HG03342 (cell line): ENCODE measurements around the gene CDR2.
A peak's percentile ranks its signal among the peaks of the same experiment; 100 is the strongest.
"Not testable (repeated sequence)": the region's sequence is repeated elsewhere in the genome, so short reads cannot be mapped to it uniquely, and the experiment has no call there.

Experiments
- ATAC-seq: cut with Tn5 transposase; IDR thresholded peaks from one replicate; pipeline ENCODE4 v1.9.1; 2021; ENCODE audit warnings: mild to moderate bottlenecking, moderate library complexity; ENCODE audit not compliant: unreplicated experiment

Gene CDR2

DNA sequence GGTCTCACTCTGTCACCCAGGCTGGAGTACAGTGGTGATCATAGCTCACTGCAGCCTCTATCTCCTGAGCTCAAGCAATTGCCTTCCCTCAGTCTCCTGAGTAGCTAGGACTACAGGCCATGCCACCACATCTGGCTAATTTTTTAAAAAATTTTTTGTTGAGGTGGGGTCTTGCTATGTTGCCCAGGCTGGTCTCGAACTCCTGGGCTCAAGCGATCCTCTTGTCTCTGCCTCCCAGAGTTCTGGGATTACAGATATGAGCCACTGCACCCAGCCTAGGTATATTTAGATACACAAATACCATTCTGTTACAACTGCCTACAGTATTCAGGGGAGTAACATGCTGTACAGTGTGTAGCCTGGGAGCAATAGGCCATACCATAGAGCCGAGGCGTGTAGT, 62.9 kb downstream of the CDR2 start:
- ATAC-seq = no peak

DNA sequence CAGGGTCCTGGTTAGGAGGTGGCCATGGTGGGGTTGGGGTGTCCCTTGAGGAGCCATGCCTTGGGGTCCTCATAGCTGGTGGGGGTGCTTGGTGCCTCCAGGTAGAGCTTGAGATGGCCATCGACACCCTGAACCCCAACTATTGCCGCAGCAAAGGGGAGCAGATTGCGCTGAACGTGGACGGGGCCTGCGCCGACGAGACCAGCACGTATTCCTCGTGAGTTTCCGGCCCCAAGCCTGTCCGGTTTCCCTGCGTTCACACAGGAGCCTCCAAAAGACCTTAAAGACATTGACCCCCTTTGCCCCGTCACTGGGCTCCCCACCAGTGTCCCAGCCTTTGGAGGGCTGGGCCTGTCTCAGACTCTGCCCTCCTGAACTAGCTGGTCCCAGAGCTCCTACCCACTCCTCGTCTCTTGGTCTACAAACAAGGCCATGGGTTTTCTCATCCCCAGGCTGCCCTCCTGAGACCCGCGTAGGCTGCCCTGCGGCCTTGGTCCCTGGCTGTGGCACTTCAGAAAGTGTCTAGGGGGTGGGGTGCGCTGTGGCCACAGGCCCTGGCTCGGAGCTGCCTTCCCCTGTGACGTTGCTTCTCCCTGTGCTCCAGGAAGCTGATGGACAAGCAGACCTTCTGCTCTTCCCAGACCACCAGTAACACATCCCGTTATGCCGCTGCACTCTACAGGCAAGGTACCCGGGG, 65.4 kb downstream of the CDR2 start:
- ATAC-seq = no peak

- ATAC-seq = no peak
These were observed 66.6 kb downstream of the CDR2 start for GRCh38 chr16:22307838-22308237.

- no peak for ATAC-seq
These were observed 67.6 kb downstream of the CDR2 start for GRCh38 chr16:22306788-22307187.

GRCh38 chr16:22304411-22304810, 70.0 kb downstream of the CDR2 start:
- ATAC-seq = no peak

DNA sequence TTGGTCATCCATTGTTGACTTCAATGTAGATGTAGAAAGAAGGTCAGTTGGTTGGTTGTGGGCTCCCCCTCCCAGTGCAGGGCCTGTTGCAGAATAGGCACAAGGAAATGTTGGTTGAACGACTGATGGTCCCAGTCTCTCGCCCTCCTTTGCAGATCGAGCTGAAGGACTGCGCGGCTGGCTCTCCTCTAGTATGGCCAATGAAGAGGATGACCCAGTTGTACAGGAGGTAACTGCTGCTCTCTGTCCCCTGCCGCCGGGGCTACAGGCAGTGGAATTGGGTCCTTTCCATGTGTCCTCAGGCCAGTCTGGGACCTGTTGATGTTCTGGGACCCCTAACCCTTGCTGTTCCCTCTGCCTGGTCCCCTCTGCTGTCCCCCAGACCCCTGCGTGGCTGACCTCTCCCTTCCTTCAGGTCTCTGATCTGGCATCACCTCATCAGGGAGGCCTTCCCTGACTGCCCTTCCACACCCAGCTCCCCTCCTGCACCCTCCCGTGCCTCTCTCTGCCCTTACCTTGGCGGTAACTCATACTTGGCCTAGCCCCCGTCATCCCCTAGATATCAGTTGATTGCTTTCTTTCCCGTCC, 71.5 kb downstream of the CDR2 start:
- no peak for ATAC-seq

DNA sequence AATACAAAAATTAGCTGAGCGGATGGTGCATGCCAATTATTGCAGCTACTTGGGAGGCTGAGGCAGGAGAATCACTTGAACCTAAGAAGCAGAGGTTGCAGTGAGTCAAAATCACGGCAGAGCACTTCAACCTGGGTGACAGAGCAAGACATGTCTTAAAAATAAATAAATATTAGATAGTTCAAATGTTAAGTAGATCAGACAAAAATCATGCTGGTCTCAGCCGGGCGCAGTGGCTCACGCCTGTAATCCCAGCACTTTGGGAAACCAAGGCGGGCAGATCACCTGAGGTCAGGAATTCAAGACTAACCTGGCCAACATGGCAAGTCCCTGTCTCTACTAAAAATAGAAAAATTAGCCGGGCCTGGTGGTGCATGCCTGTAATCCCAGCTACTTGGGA, 73.0 kb downstream of the CDR2 start:
- not testable (repeated sequence) for ATAC-seq

GRCh38 chr16:22300427-22301071, 73.9 kb downstream of the CDR2 start:
- ATAC-seq = no peak

- ATAC-seq = no peak
These were observed 75.4 kb downstream of the CDR2 start for GRCh38 chr16:22299036-22299435.

- ATAC-seq = no peak
These were observed 76.3 kb downstream of the CDR2 start for GRCh38 chr16:22297871-22298733.

DNA sequence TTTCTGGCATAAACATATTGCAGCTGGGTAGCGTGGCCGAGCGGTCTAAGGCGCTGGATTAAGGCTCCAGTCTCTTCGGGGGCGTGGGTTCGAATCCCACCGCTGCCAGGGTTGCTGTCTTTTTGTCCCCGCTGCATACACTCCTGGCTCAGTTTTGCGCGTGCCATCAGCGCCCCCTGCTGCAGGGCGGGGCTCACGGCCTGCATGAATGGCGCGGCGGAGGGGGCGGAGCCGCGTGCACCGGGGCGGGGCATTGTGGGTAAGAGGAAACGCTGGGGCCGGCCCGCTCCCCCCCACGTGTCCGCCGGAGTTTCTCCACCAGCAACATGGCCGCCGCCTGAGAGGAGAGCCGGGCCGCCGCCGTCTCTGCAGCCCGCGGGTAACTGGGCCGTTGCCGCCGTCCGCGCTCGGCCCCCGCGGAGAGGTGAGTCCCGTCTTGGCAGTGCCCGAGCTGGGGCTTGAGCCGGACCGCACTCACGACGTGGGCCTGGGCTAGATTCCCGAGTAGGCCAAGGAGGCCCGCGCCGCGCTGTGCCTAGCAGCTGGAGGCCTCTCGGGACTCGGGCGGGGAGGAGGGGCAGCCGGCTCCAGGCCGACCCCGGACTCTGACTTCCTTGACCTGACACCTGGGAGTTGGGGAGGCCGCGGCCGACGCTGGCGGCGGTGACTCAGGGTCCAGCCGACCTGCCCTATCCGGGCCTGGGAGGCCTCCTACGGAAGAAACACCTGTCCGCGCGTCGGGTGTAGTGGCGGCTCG, 77.1 kb downstream of the CDR2 start, which contains the start of gene POLR3E:
Gene POLR3E (plus strand): TSS at position 296 of the 757 bp plus-strand sequence. CDS start 5,560 bp downstream, outside the sequence.
- ATAC-seq = peak; percentile 82

GRCh38 chr16:22296225-22297113, 78.0 kb downstream of the CDR2 start:
- no peak for ATAC-seq
